Liver (tissue), 9 donors: ENCODE measurements around the gene KCNG1. TPM values are rescaled to one million over a fixed set of nuclear protein-coding genes. Genes with fewer than 3 reads are reported as not detected.

Experiments used
- DNase-seq: peaks from one replicate; pipeline ENCODE4 v3.0.0-alpha.2; 2017; ENCODE audit warnings: low spot score
- H3K27ac ChIP-seq, 2 donors: one replicate each; pipeline ENCODE4 v1.7.0; 2013; ENCODE audit warnings: inconsistent platforms in 2 of 2, low read length in 2 of 2, control low read depth in 1 of 2, low read depth in 1 of 2, mild to moderate bottlenecking in 1 of 2
- H3K27me3 ChIP-seq, 4 donors: one replicate each; pipeline versions ENCODE4 v1.6.1 to v1.7.0; 2013; ENCODE audit warnings: low read length in 3 of 4, inconsistent platforms in 1 of 4, mild to moderate bottlenecking in 1 of 4, moderate library complexity in 1 of 4; ENCODE audit not compliant: control insufficient read depth in 4 of 4, insufficient read depth in 4 of 4
- H3K36me3 ChIP-seq, 4 donors: one replicate each; pipeline versions ENCODE4 v1.6.1 to v1.7.0; 2013; ENCODE audit warnings: low read length in 3 of 4, mild to moderate bottlenecking in 3 of 4, low read depth in 1 of 4, moderate library complexity in 1 of 4; ENCODE audit not compliant: control insufficient read depth in 4 of 4, insufficient read depth in 3 of 4
- H3K4me1 ChIP-seq, 4 donors: one replicate each; pipeline versions ENCODE4 v1.6.1 to v1.7.0; 2013; ENCODE audit warnings: low read length in 3 of 4, mild to moderate bottlenecking in 3 of 4, moderate library complexity in 1 of 4; ENCODE audit not compliant: control insufficient read depth in 4 of 4, insufficient read depth in 4 of 4
- H3K4me3 ChIP-seq, 3 donors: one replicate each; pipeline versions ENCODE4 v1.6.1 to v1.7.0; 2013; ENCODE audit warnings: low read length in 3 of 3, control low read depth in 1 of 3, low read depth in 1 of 3, mild to moderate bottlenecking in 1 of 3
- H3K9ac ChIP-seq, 2 donors: one replicate each; pipeline ENCODE4 v1.7.0; 2013; ENCODE audit warnings: low read length in 2 of 2, mild to moderate bottlenecking in 2 of 2, moderate library complexity in 2 of 2, control low read depth in 1 of 2, low read depth in 1 of 2
- H3K9me3 ChIP-seq, 4 donors: one replicate each; pipeline versions ENCODE4 v1.6.1 to v1.7.0; 2013; ENCODE audit warnings: low read length in 3 of 4; ENCODE audit not compliant: control insufficient read depth in 4 of 4
- ATF3 ChIP-seq: IDR thresholded peaks from 2 replicates; pipeline ENCODE4 v1.6.1; 2016; ENCODE audit warnings: antibody characterized with exemption
- CTCF ChIP-seq: fragments of 150-350 bp; IDR thresholded peaks from 2 replicates; pipeline ENCODE4 v1.5.1; 2017; ENCODE audit warnings: improper control_type of control experiment, low read depth, low read length; ENCODE audit not compliant: missing input control
- EGR1 ChIP-seq, 2 donors: IDR thresholded peaks; 2 replicates each; pipeline ENCODE4 v1.6.1; 2016 to 2018; ENCODE audit warnings: antibody characterized with exemption in 2 of 2, low read depth in 2 of 2
- FOXA1 ChIP-seq: IDR thresholded peaks from 2 replicates; pipeline ENCODE4 v1.6.1; 2016; ENCODE audit warnings: antibody characterized with exemption
- FOXA2 ChIP-seq: IDR thresholded peaks from 2 replicates; pipeline ENCODE4 v1.6.1; 2016; ENCODE audit warnings: antibody characterized with exemption
- GABPA ChIP-seq, 2 donors: IDR thresholded peaks in 1 of 2; conservative IDR thresholded peaks in 1 of 2; 2 replicates each; pipeline ENCODE4 v1.6.1; 2016; ENCODE audit warnings: antibody characterized with exemption in 2 of 2, mild to moderate bottlenecking in 1 of 2, moderate library complexity in 1 of 2
- HNF4A ChIP-seq, 2 donors: conservative IDR thresholded peaks; 2 replicates each; pipeline ENCODE4 v1.6.1; 2016; ENCODE audit warnings: antibody characterized with exemption in 2 of 2, mild to moderate bottlenecking in 2 of 2
- HNF4G ChIP-seq: IDR thresholded peaks from 2 replicates; pipeline ENCODE4 v1.6.1; 2016; ENCODE audit warnings: antibody characterized with exemption
- JUND ChIP-seq, 2 donors: IDR thresholded peaks; 2 replicates each; pipeline ENCODE4 v1.6.1; 2016; ENCODE audit warnings: antibody characterized with exemption in 2 of 2
- MAX ChIP-seq: IDR thresholded peaks from 2 replicates; pipeline ENCODE4 v1.6.1; 2016; ENCODE audit warnings: antibody characterized with exemption
- NR2F2 ChIP-seq: IDR thresholded peaks from 2 replicates; pipeline ENCODE4 v1.6.1; 2016; ENCODE audit warnings: antibody characterized with exemption
- RAD21 ChIP-seq, 2 donors: IDR thresholded peaks; 2 replicates each; pipeline ENCODE4 v1.6.1; 2016; ENCODE audit warnings: antibody characterized with exemption in 2 of 2, mild to moderate bottlenecking in 2 of 2
- REST ChIP-seq: IDR thresholded peaks from 2 replicates; pipeline ENCODE4 v1.6.1; 2016; ENCODE audit warnings: antibody characterized with exemption, mild to moderate bottlenecking
- RXRA ChIP-seq, 2 donors: IDR thresholded peaks; 2 replicates each; pipeline ENCODE4 v1.6.1; 2017 to 2018; ENCODE audit warnings: antibody characterized with exemption in 2 of 2, mild to moderate bottlenecking in 1 of 2
- SP1 ChIP-seq: IDR thresholded peaks from 2 replicates; pipeline ENCODE4 v1.6.1; 2018; ENCODE audit warnings: antibody characterized with exemption, mild to moderate bottlenecking
- TAF1 ChIP-seq: conservative IDR thresholded peaks from 2 replicates; pipeline ENCODE4 v1.6.1; 2016; ENCODE audit warnings: antibody characterized with exemption, mild to moderate bottlenecking
- YY1 ChIP-seq: IDR thresholded peaks from 2 replicates; pipeline ENCODE4 v1.6.1; 2016; ENCODE audit warnings: antibody characterized with exemption, mild to moderate bottlenecking
- ZBTB33 ChIP-seq: IDR thresholded peaks from 2 replicates; pipeline ENCODE4 v1.6.1; 2016; ENCODE audit warnings: antibody characterized with exemption
- WGBS: extraction: QIAGEN DNeasy Blood & Tissue Kit; methylation state at CpG from one replicate; pipeline ENCODE4 v1.1.7; 2013; 5-methylcytosine and 5-hydroxymethylcytosine counted together
- polyA plus RNA-seq, 2 donors: library from polyadenylated mRNA; stranded (reverse) in 1 of 2; unstranded in 1 of 2; fragments of 200-250 nt in 1 of 2; fragments of >200 nt in 1 of 2; fragmentation: Nextera tagmentation in 1 of 2; extraction: Ambion mirVana in 1 of 2; gene quantifications; one replicate each; pipeline versions ENCODE4 v1.2.1 to v1.2.3, GENCODE V29; 2013 to 2015
- total RNA-seq, 2 donors: library from RNA; depleted of rRNA; stranded (reverse); fragments of >200 nt; gene quantifications; one replicate each; pipeline ENCODE4 v1.2.3, GENCODE V29; 2014
- donor health status: healthy.
- donor health status: healthy.
- donor health status: healthy.
- donor health status: healthy.
- donor health status: healthy.

The KCNG1 gene
- total and polyA plus RNA-seq, 4 donors = 0.08 to 0.24 (median 0.14) TPM; not detected in 1

- no peak for TF ChIP-seq REST
- no peak for TF ChIP-seq TAF1
- TF ChIP-seq SP1 = no peak
Measured at GRCh38 chr20:50992336-50992732, 30.6 kb downstream of the KCNG1 start (continued).

GRCh38 chr20:50991076-50991475, 31.8 kb downstream of the KCNG1 start:
- H3K4me3 ChIP-seq = no peak overlapping the region

More at GRCh38 chr20:50991076-50991475, 31.8 kb downstream of the KCNG1 start:
- Histone ChIP-seq H3K9me3 (no peaks in the 10 kb centered on the region), H3K27ac (no peak overlapping the region), H3K4me1 (peaks cover 0 to 2% (median 0%) of the 10 kb centered on the region in 4 donors), H3K9ac (no peak overlapping the region), H3K27me3 (no peaks in the 10 kb centered on the region), H3K36me3 (no peaks in the 10 kb centered on the region)
- no peak for TF ChIP-seq EGR1 (IDR thresholded peaks at IDR 0.05; ENCODE audit: low read depth in 2 of 2)
- TF ChIP-seq FOXA2 = no peak
- TF ChIP-seq TAF1 = no peak
- TF ChIP-seq SP1 = no peak
- no peak for TF ChIP-seq GABPA (IDR thresholded peaks at IDR 0.05 in 1 of 2, conservative IDR thresholded peaks at IDR 0.05 in 1 of 2)
- TF ChIP-seq NR2F2 = no peak
- TF ChIP-seq REST = no peak
- no peak for TF ChIP-seq MAX
- TF ChIP-seq RXRA (IDR thresholded peaks at IDR 0.05) = no peak
- TF ChIP-seq HNF4G = no peak
- TF ChIP-seq JUND (IDR thresholded peaks at IDR 0.05) = no peak
- TF ChIP-seq FOXA1 = no peak
- TF ChIP-seq ZBTB33 = no peak
- TF ChIP-seq HNF4A (conservative IDR thresholded peaks at IDR 0.05) = no peak
- no peak for TF ChIP-seq RAD21 (IDR thresholded peaks at IDR 0.05)
- no peak for TF ChIP-seq CTCF
- TF ChIP-seq ATF3 = no peak
- TF ChIP-seq YY1 = no peak
- DNase-seq = no peak
- 84% methylated on average over 3 of the region's 3 CpGs for WGBS
